T-helper 9 cell (primary cell): ENCODE results near the gene FLNC.
A peak's percentile ranks its signal among the peaks of the same experiment; 100 is the strongest.

Source experiments
- DNase-seq: peaks from one replicate; pipeline ENCODE4 v3.0.0-alpha.2; 2020
- total RNA-seq, 2 donors: gene quantifications; one replicate each; lab custom pipeline; 2026; lab: John Stamatoyannopoulos, UW

The FLNC gene, protein sequence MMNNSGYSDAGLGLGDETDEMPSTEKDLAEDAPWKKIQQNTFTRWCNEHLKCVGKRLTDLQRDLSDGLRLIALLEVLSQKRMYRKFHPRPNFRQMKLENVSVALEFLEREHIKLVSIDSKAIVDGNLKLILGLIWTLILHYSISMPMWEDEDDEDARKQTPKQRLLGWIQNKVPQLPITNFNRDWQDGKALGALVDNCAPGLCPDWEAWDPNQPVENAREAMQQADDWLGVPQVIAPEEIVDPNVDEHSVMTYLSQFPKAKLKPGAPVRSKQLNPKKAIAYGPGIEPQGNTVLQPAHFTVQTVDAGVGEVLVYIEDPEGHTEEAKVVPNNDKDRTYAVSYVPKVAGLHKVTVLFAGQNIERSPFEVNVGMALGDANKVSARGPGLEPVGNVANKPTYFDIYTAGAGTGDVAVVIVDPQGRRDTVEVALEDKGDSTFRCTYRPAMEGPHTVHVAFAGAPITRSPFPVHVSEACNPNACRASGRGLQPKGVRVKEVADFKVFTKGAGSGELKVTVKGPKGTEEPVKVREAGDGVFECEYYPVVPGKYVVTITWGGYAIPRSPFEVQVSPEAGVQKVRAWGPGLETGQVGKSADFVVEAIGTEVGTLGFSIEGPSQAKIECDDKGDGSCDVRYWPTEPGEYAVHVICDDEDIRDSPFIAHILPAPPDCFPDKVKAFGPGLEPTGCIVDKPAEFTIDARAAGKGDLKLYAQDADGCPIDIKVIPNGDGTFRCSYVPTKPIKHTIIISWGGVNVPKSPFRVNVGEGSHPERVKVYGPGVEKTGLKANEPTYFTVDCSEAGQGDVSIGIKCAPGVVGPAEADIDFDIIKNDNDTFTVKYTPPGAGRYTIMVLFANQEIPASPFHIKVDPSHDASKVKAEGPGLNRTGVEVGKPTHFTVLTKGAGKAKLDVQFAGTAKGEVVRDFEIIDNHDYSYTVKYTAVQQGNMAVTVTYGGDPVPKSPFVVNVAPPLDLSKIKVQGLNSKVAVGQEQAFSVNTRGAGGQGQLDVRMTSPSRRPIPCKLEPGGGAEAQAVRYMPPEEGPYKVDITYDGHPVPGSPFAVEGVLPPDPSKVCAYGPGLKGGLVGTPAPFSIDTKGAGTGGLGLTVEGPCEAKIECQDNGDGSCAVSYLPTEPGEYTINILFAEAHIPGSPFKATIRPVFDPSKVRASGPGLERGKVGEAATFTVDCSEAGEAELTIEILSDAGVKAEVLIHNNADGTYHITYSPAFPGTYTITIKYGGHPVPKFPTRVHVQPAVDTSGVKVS (N-terminal part only)
- 0 to 0.35 reads per million in 2 donors for total RNA-seq

DNA sequence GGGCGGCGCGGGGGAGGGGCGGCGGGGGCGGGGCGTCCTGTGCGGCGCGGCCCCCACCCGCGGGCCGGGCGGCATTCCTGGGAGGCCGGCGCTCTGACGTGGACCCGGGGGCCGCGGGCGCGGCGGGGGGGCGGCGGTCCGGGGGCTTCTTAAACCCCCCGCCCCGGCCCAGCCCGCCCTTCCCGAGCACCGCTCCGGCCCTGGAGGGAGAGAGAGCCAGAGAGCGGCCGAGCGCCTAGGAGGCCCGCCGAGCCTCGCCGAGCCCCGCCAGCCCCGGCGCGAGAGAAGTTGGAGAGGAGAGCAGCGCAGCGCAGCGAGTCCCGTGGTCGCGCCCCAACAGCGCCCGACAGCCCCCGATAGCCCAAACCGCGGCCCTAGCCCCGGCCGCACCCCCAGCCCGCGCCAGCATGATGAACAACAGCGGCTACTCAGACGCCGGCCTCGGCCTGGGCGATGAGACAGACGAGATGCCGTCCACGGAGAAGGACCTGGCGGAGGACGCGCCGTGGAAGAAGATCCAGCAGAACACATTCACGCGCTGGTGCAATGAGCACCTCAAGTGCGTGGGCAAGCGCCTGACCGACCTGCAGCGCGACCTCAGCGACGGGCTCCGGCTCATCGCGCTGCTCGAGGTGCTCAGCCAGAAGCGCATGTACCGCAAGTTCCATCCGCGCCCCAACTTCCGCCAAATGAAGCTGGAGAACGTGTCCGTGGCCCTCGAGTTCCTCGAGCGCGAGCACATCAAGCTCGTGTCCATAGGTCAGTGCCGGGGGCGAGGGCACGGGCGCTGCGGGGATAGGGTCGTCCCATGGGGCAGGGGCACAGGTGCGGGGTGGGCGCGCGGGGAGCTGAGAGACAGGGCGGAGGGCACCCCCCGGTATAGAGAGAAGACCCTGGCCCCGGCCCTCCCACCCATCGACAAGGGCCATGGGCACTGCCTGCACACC is at the start of gene FLNC:
Gene FLNC, plus strand, starts transcription at position 176 of the 947 bp plus-strand sequence. Its CDS starts 232 bp downstream, at position 408.
- peak; percentile 19 for DNase-seq

DNA sequence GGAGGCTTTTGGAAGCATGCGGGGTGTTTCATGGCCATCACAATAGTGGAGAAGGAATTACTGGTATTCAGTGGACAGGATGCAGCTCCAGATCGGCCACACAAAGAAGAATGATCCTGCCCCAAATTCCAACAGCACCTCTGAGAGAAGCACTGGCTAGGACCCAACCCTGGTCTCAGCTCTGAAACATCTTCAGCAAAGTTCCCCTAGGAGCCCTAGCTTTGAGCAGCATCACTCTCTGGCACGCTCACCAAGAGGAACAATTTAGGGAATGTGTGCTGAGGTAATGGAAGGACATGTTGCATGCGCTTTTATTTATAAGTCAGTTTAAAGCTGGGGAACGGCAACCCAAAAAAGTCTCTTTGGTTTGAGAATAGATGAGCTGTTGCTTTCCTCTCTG is 49.1 kb upstream of the FLNC start:
- DNase-seq: no peak

DNA sequence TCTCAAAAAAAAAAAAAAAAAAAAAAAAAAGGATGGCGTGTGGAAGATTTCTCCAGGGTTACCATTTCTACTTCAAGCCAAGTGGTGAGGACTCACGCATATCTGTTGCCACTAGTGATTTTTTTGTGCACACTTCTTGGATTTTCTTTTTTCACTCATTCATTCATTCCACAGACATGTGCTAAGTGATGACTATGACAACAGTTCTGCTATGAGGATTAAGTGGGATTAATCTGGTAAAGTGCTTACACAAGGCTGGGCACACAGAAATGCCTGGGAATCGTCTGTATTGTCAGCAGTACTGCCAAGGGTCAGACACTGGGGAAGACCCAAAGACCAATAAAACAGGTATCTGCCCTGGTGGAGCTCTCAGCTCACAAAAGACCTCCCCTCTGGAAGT is 48.4 kb upstream of the FLNC start:
- no peak for DNase-seq

DNA sequence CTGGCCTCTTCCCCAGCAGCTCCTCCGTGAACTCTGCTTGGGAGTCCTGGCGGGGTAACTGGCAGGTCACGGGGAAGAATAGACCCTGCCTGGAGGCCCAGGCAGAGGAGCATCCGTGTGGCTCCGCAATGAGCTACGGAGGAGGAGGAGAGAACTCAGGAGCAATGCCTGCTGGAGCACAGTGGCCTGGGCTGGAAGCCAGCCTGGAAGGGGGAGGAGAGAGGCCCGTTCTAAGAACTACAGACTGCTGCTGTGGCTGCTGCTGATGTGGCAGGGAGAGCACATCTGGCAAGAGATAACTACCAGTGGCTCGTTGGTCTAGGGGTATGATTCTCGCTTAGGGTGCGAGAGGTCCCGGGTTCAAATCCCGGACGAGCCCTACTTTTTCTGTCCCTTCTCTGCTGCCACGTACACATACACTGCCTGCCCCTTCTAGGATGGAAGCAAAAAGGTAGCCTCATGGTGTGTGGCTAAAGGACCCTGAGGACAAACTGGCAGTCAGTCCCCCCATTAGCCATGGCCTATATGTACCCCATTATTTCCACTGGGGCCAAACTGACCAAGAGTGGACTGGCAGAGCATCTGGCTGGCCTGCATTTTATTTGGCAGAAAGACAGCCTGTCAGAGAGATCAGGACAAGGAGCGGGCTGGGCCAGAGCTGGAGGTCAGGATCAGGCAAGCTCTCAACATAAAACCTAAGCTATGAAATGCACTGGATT is 46.9 kb upstream of the FLNC start:
- no peak for DNase-seq

DNA sequence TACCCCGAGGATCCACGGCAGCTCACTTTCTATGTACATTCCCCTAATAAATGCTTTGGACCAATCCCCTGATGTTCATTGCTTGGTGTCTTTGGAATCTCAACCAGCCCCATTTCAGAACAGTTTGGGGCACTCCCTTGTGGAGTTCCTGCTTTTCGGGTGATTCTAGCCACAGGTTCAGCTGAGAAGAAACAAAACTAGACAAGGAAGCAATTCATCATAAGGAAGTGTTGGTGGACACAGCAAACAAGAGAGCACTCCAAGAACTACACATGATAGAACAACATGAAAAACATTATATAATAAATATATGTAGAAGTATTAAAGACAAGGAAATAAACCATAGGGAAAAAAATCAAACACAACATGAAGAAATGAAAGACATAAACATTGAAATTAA is 44.5 kb upstream of the FLNC start:
- no peak for DNase-seq

DNA sequence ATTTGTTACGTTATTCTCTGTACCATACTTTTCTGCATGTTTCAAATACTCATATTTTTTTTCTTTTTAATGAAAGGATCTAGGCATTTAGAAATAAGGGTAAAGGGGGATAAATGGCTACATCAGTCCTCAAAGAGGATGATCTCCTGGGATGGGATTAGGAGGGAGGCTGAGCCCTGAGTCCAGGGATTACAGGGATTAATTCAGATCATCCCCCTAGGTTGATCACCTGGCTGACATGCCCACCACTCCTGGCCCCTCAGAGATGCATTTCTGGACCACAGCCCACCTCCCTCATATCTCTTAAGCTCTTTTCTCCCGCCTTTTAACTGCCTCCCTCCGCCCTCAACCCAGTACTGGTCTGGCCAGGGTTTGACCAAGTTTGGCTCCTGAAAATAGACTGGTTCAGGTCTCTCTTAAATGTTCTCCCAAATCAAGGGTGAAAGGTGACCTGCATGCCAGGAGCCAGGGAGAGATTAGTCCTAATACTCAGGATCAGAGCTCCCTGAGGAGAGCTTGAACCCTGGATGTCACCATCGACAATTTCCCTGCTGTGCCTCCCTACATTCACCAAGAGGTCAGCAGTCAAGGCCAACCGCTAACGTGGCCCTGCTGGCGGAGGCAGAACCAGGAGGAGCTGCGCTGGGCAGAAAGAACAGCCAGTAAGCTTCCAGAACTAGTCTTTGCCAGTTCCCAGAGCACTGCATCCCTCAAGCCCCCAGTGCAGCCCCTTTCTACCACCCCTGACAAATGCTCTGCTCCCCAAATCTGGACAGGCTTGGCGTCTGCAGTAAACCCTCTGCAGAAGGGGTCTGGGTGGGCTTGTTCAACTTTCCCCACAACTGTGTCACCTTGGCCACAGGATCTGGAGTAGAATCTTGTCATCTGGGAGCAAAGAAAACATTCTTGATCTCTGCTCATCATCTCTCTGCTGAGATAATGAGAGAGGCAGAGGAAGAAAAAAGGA is 41.5 kb upstream of the FLNC start:
- DNase-seq: no peak

DNA sequence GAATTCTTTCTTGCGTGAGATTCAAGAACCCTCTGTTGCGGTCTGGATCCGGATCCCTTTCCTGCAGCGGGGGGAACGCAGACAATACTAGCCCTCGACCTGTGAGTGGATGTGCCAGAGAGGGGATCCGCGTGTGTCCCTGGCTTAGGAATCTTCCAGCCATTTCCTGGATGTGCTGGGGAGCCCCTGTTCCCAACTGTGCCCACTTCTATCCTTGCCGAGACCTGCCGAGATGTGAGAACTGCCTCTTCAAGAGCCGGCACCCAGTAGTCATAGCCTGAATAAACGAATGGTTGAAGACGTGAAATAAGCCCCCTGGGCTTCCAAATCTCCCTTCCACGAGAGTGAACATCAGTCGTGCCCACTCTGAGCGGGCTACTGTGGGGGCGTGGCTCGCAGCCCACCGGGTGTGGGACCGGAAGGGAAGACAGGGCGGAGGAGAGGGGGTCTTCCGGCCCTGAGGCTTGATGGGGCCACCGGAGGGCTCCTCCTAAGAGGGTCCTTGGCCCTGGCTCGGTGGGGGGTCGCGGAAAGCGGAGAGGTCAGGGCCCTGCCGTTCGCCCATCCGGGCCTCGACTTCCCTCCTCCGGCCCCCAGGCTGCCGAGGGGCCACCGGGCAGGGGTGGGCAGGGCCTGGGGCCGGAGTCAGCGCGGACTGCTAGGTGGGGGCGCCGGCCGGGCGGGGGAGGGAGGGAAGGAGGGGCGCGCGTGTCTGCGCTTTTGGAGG is 39.7 kb upstream of the FLNC start:
- no peak for DNase-seq

DNA sequence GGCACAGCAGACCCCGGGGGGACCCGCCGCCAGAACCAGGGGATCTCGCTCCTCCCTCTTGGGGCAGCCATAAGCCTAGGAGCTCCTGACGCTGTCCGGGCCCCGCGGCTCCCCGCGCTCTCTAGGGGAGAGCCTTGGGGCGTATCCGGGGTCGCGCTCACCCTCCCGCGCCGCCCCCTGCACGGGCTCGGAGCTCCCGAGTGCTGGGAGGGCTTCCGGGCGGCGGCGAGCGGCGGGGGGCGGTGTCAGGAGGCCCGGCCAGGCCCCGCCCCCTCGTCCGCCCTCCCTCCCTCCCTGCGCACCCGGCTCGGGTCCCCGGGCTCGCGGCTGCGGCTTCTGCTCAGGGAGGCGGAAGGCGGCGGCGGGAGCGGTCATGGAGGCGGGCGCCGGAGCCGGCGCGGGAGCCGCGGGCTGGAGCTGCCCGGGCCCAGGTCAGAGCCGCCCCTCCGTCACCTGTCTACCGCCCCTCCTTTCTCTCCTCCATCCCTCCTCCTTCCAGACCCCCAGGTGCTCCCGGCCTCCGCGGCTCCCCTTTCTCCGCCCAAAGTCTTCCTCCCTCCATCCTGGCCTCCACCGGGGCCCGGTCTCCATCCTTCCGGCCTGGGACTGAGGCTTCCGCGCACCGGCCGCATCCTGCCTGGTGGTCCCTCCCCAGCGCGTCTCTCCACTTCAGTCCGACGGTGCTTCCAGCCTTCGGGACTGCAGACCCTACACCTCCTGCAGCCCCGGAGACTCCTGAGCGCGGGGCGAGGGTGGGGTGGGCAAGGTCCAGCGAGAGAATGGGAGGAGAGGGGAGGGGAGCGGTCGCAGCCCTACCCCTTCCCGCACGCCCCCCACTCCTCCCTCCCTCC is 38.9 kb upstream of the FLNC start, which contains the start of gene CCDC136:
Gene CCDC136, plus strand, starts transcription at position 848 of the 851 bp plus-strand sequence. CDS start 444 bp downstream, outside the sequence.
- peak; percentile 79 for DNase-seq

DNA sequence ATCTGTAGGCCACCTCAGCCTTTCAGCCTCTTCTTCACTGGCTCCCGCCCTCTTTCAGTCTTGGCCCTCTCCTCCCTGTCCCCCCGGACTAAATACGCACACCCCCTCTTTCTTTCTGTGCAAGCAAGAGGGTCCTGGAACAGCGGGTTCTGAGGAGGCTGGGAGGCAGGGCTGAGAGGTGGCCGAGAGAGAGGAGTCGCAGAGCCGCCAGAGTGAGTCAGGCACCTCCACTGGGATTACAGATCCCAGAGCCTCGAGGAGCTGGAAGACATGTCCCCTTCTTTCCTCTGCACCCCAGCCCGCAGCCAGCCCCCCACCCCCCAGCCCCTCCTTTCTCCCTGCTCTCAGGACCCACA is 38.3 kb upstream of the FLNC start:
- DNase-seq: no peak

DNA sequence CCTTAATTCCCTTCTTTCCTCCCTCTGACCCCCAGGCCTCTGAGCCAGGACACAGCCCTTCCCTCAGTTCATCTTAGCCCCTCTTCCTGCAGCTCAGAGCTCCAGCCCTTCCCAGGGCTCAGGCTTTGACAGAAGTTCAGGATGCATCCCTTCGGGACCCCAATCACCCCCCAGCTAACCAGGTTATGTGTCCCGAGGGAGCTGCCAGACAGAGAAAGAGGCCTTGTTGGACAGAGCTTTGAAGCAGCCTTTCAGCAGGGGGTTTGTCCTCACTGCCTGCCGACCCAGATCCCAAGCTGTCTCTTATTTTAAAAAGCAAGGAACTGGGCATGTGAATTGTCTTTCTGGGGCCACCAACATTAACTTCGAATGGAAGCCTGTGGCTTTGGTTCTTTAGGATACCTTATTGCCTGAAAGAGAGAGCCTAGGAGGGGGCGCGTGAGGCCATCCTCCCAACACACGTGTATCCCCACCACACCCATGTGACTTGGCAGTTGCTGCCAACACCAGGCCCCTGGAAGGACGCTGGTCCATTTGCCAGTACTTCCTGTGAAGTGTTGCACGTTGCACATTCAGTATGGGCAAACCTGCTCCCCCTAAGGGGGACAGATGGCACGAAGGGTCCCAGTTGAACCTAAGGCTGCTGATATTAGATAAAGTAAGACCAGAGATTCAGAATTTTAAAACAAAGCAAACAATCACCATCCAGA is 37.6 kb upstream of the FLNC start:
- no peak for DNase-seq

DNA sequence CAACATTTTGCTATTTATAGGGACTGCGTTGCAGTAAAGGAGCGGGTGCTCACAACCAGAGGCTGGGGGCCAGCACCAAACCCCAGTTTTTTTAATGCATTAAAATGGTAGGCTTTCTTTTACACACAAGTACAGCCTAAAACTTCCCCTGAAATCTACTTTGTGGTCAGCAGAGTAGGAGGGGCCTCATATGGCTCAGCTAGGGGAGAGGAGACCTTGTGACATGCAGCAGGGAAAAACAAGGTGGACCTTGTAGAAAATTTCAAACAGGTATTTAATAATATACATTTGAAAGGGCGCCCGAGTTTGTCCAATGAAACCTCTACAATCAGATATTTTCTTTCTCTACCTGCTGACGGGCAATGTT is 37.0 kb upstream of the FLNC start:
- no peak for DNase-seq

DNA sequence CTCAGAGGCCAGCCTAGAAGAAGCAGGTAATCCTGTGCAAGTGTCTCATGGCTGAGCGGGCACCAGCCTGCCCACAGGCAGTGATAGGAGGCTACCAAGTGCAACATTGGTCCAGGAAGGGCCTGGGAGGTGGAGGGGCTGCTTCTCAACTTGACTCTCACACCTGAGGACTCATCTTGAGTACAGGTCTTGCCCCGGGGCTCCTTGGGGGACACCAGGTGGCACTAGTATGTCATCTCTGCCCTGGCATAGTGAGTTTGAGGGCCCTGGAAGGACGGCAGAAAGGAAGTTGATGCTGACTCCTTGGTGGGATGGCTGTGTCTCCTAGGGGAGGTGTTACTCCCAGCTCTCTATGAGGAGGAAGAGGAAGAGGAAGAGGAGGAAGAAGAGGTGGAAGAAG is 36.2 kb upstream of the FLNC start:
- DNase-seq: no peak

DNA sequence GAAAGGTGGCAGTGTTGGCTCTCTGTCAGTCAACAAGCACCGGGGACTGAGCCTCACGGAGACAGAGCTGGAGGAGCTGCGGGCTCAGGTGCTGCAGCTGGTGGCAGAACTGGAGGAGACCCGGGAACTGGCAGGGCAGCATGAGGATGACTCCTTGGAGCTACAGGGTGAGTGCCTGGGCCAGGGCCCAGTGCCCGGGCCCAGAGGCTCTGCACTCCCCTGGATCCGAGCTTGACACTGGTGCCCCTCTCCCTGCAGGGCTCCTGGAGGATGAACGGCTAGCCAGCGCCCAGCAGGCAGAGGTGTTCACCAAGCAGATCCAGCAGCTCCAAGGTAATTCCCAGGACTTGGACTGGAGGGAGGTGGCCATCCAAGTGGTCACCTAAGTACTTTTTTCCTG is 35.8 kb upstream of the FLNC start:
- DNase-seq: no peak

DNA sequence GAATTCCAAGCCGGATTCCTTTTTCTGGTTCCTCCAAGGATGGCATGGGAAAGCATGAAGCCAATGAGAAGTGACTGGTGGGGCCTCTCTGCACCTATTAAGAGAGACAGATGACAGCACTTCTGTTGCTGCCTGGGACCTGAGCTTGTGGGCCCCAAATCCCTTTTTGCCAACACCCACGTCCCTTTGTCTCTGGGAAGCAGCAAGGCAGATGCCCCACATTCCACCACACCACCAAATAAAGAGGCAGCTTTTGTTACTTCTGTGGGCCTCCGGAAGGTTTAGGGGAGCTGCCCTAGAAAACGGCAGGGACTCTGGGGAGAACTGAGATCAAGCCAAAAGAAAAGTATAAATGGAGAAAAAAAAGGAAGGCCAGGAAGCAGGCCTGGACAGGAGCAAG is 35.1 kb upstream of the FLNC start:
- no peak for DNase-seq

DNA sequence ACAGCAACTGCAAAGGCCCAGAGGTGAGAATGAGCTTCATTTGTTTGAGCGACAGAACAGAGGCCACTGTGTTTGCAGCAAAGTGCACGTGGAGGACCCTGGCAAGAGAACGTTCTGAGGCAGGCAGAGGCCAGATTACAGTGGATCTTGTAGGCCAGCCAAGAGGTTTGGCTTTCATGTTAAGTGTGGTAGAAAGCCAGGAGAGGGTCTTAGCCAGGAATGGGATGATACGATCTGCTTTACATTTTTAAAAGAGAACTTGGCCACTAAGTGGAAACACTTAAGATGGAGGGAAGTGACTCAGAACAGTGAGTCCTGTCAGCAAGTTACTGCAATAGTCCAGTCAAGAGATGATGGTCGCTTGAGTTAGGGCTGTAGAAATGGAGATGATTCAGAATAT is 33.9 kb upstream of the FLNC start:
- DNase-seq: no peak

DNA sequence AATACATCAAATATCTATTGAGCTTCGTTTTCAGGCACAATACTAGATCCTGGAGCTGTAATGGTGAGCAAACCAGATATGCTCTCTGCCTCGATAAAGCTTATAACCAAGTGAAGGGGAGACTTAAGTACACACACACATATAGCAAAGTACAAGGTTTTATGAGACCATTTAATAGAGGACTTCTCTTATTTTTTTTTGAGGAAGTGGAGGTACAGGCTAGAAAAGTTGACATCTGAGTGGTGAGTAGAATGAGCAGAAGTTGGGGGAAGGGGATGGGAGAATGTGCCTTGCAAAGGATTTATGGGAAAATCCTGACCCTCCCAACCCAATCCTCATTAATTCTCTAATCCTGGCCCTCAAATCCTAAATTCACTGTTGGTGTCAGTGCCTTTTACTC is 30.8 kb upstream of the FLNC start:
- DNase-seq: no peak

DNA sequence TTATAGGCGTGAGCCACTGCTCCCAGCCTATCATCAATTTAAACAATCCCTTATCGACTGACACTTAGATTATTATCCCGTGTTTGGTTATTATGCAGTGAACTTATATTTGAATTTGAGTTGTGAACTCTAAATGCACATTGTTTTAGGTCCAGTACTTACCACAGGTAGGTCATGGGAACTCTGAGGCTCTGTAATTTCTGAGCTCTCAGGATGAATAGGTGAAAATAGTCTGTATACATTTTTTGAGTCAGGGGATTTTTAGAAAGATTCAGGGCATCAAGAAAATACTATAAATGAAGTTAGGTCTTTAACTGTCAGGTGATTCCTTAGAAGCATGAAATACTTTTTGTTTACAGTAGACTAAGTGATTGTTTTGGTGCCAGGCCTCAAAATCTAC is 29.6 kb upstream of the FLNC start:
- DNase-seq: no peak

DNA sequence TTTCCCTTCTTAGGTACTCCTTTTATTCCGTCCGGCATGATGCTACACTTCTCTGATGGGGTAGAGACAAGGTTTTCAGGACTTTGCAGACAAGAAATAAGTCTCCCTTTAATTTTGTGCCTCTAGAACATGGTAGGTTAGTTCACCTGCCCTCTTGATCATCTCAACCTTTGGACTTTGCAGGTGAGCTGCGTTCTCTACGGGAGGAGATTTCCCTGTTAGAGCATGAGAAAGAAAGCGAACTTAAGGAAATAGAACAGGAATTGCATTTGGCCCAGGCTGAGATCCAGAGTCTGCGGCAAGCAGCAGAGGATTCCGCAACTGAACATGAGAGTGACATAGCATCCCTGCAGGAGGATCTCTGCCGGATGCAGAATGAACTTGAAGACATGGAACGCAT is 29.2 kb upstream of the FLNC start:
- DNase-seq: no peak
